ENCODE measurements around the gene SLC38A3.

- no peak for TF ChIP-seq EZH2 (IDR thresholded peaks at IDR 0.05; ENCODE audit: insufficient read depth, poor library complexity, severe bottlenecking)
- no peak for TF ChIP-seq EZH2phosphoT487 (IDR thresholded peaks at IDR 0.05; ENCODE audit: insufficient read depth, low read depth)
These were observed 52.2 kb downstream of the SLC38A3 start for GRCh38 chr3:50256978-50257890.

Measured in GM23248 (cell line).